HG03159 (cell line): ENCODE data around the gene NUBPL.
"Not testable (repeated sequence)": the region's sequence is repeated elsewhere in the genome, so short reads cannot be mapped to it uniquely, and the experiment has no call there.

ENCODE experiments used
- ATAC-seq: cut with Tn5 transposase; IDR thresholded peaks from one replicate; pipeline ENCODE4 v1.9.1; 2021; ENCODE audit warnings: mild to moderate bottlenecking, moderate library complexity; ENCODE audit not compliant: unreplicated experiment

NUBPL gene

GRCh38 chr14:31726337-31726736 lies 165.1 kb downstream of the NUBPL start:
- no peak for ATAC-seq

GRCh38 chr14:31727797-31728196 lies 166.6 kb downstream of the NUBPL start:
- no peak for ATAC-seq

- no peak for ATAC-seq
Observed at GRCh38 chr14:31740688-31741087, 179.5 kb downstream of the NUBPL start.

DNA sequence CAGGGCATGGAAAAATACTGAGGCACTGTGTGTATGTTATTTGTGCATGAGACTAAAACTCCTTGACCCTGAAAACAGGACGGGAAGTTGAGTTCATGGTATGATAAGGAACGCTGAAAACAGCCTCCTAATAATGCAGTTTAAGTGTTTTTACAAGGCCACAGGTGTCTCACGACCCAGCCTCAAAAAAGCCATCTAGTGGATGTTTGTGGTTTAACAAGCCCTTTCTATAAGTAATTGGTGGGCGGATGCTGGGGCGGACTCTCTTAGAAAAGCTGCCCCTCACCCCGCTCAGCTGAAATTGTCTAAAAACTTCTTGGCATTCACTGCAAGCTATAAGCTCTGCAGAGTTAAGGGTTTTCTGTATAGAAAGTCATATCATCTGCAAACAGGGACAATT lies 184.5 kb downstream of the NUBPL start:
- ATAC-seq: no peak

DNA sequence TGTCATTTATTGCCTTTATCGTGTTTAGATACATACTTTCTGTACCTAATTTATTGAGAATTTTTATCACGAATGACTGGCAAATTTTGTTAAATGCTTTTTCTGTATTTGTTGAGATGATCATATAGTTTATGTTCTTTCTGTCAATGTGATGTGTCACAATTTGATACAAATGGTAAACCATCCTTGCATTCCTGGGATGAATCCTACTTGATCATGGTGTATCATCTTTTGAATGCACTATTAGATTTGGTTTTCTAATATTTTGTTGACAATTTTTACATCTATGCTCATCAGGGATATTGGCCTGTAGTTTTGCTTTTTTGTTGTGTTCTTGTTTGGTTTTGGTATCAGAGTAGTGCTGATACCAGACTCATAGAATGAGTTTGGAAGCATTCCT lies 185.1 kb downstream of the NUBPL start:
- ATAC-seq: no peak

DNA sequence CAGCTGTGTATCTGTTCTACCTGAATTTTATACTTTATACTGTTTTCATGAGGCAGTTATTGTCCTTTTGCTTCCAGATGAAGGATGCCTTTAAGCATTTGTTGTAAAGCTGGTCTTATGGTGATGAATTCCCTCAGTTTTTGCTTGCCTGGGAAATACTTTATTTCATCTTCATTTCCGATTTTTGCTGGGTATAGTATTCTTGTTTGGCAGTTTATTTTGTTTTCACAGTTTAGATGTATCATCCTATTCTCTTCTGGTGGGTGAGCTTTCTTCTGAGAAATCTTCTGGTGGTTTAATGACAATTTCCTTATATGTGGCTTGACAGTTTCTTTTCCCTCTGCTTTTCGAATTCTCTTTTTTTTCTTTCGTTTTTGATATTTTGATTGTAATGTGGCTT lies 188.1 kb downstream of the NUBPL start:
- no peak for ATAC-seq

- ATAC-seq: not testable (repeated sequence)
Observed at GRCh38 chr14:31751047-31751446, 189.8 kb downstream of the NUBPL start.

- no peak for ATAC-seq
Observed at GRCh38 chr14:31752867-31753661, 191.9 kb downstream of the NUBPL start.

- ATAC-seq: no peak
Observed at GRCh38 chr14:31758941-31759340, 197.7 kb downstream of the NUBPL start.

DNA sequence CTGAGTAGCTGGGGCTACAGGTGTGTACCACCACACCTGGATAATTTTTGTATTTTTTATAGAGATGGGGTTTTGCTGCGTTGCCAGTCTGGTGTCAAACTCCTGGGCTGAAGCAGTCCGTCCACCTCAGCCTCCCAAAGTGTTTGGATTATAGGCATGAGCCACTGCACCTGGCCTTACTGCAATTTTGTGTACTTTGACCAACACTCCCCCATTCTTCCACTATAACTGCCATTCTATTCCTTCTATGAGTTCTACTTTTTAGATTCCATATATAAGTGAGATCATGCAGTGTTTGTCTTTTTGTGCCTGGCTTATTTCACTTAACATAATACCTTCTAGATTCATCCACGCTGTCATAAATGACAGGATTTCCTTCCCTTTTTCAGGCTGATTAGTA lies 199.1 kb downstream of the NUBPL start:
- ATAC-seq: no peak

GRCh38 chr14:31761325-31761724 lies 200.1 kb downstream of the NUBPL start:
- ATAC-seq: no peak

- no peak for ATAC-seq
Observed at GRCh38 chr14:31763041-31763440, 201.8 kb downstream of the NUBPL start.

GRCh38 chr14:31766315-31766892 lies 205.2 kb downstream of the NUBPL start:
- ATAC-seq: no peak

DNA sequence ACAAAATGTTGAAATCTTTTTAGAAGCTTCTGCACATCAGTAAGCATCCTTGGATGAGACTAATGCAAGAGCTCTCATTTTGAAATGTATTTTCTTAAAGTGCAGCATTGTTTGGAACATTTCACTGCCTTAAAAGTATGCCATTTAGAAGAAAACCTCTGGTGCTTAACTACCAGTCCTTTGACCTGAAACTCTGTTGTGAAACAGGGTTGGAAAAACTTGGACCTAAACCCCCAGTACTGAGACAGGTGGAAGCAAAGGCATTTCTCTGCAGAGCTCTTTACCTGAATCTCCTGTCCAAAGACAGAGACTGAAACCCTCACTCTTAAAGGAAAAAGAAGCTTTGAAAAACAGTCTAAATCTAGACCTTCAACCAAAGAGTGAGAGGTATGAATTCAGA lies 207.2 kb downstream of the NUBPL start:
- ATAC-seq: no peak

GRCh38 chr14:31770271-31770670 lies 209.1 kb downstream of the NUBPL start:
- ATAC-seq: no peak

GRCh38 chr14:31774567-31774966 lies 213.4 kb downstream of the NUBPL start:
- no peak for ATAC-seq

- no peak for ATAC-seq
Observed at GRCh38 chr14:31777312-31777711, 216.1 kb downstream of the NUBPL start.

- ATAC-seq: no peak
Observed at GRCh38 chr14:31781578-31781977, 220.4 kb downstream of the NUBPL start.

DNA sequence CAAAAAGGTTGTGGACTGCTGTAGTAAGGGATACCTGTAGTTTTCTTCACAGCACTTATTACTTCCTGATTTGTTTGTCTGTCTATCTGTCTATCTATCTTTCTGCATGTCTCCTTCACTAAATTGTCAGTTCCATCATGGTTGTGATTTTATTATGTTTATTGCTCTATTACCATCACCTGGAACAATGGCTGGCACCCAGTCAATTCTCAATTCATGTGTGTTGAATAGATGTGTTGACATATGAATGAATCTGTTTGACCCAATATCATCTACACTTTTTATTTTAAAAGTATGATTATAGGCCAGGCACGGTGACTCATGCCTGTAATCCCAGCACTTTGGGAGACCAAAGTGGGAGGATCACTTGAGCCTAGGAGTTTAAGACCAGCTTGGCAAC lies 224.4 kb downstream of the NUBPL start:
- ATAC-seq: no peak

- no peak for ATAC-seq
Observed at GRCh38 chr14:31787377-31787776, 226.2 kb downstream of the NUBPL start.

- ATAC-seq: no peak
Observed at GRCh38 chr14:31788340-31788739, 227.1 kb downstream of the NUBPL start.

DNA sequence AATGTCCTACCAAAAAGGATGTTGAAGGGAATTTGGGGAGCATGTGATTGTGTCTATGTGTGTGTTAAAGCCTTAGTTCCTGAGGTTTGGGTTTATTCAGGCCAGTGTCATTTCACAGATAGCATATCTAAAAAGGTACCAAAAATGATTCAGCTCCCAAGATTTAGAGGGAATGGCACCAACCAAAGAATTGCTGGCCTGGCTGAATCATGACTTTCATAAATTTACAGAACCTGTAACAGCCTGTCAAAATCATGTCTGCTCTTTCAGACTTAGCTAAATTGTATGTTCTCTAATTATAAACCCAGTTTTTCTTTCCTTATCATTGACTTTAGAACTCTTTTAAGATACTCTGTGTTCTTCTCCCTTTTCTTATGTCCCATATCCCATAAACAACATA lies 231.5 kb downstream of the NUBPL start:
- no peak for ATAC-seq

- not testable (repeated sequence) for ATAC-seq
Observed at GRCh38 chr14:31797946-31798345, 236.7 kb downstream of the NUBPL start.
